H1 (cell line): Measurements from ENCODE around the gene KLF18.

ENCODE experiments used
- CTCF ChIP-seq, 3 experiments: IDR thresholded peaks; 1 replicate in 2 of 3; 2 replicates in 1 of 3; pipeline versions ENCODE4 v1.5.1 to v1.6.1; 2011; ENCODE audit warnings: low read length in 3 of 3, mild to moderate bottlenecking in 3 of 3, inconsistent platforms in 2 of 3, low read depth in 1 of 3, moderate library complexity in 1 of 3; ENCODE audit not compliant: insufficient read depth in 1 of 3; ENCODE audit errors: control extremely low read depth in 1 of 3
- EZH2 ChIP-seq: fragments of 200-600 bp; sonication (generic); IDR thresholded peaks from 2 replicates; pipeline ENCODE4 v1.7.1; 2012; ENCODE audit warnings: low read depth, mild to moderate bottlenecking, moderate library complexity, low read length, inconsistent platforms; ENCODE audit not compliant: severe bottlenecking
- POLR2A ChIP-seq, 2 experiments: IDR thresholded peaks; 1 replicate in 1 of 2; 2 replicates in 1 of 2; pipeline ENCODE4 v1.6.1; 2011; ENCODE audit warnings: low read depth in 2 of 2, low read length in 2 of 2, mild to moderate bottlenecking in 2 of 2; ENCODE audit errors: control extremely low read depth in 1 of 2
- POLR2AphosphoS5 ChIP-seq: IDR thresholded peaks from 2 replicates; pipeline ENCODE4 v1.6.1; 2011; ENCODE audit warnings: low read depth, low read length
- SIX5 ChIP-seq: IDR thresholded peaks from 2 replicates; pipeline ENCODE4 v1.6.1; 2011; ENCODE audit warnings: mild to moderate bottlenecking, low read depth, low read length
- TBP ChIP-seq: IDR thresholded peaks from 2 replicates; pipeline ENCODE4 v1.6.1; 2011; ENCODE audit warnings: low read depth, low read length, improper control_type of control experiment
- USF2 ChIP-seq: IDR thresholded peaks from 2 replicates; pipeline ENCODE4 v1.6.1; 2011; ENCODE audit warnings: low read length, improper control_type of control experiment

- TF ChIP-seq POLR2AphosphoS5 (no peak), USF2 (no peak), EZH2 (no peak), POLR2A (IDR thresholded peaks at IDR 0.05; ENCODE audit: control extremely low read depth in 1 of 2, low read depth in 2 of 2, low read length in 2 of 2) (no peak), TBP (no peak), CTCF (IDR thresholded peaks at IDR 0.05; ENCODE audit: control extremely low read depth in 1 of 3, insufficient read depth in 1 of 3, low read depth in 1 of 3, low read length in 3 of 3) (no peak), SIX5 (no peak)
Measured at GRCh38 chr1:44147582-44147981, 6.2 kb upstream of the KLF18 start.
